Muscle of back (tissue), 11 donors: ENCODE data around the gene NPPA. TPM values are rescaled to one million over a fixed set of nuclear protein-coding genes. Genes with fewer than 3 reads are reported as not detected.

Experiments
- DNase-seq, 3 donors: peaks; one replicate each; pipeline versions ENCODE4 v3.0.0 to v3.0.0-alpha.2; 2013
- polyA plus RNA-seq, 10 donors: library from polyadenylated mRNA; unstranded; fragments of 120-200 nt; gene quantifications; one replicate each; pipeline ENCODE4 v1.2.1, GENCODE V29; 2013; ENCODE audit not compliant: insufficient read length in 10 of 10

Gene NPPA
- polyA plus RNA-seq, 10 donors, result 0.81 to 2.9 (median 1.5) TPM

GRCh38 chr1:11875094-11875493, 27.5 kb upstream of the NPPA start:
- no peak for DNase-seq

GRCh38 chr1:11874624-11875023, 27.0 kb upstream of the NPPA start:
- DNase-seq, result no peak

- no peak for DNase-seq
These were observed 26.6 kb upstream of the NPPA start for GRCh38 chr1:11874258-11874562.

GRCh38 chr1:11873395-11874257, 26.0 kb upstream of the NPPA start:
- DNase-seq, result no peak

- DNase-seq, result no peak
These were observed 25.0 kb upstream of the NPPA start for GRCh38 chr1:11872545-11872944.

GRCh38 chr1:11869650-11870207, 22.1 kb upstream of the NPPA start:
- DNase-seq, result no peak

- DNase-seq, result no peak
These were observed 21.5 kb upstream of the NPPA start for GRCh38 chr1:11869104-11869503.

GRCh38 chr1:11868331-11868980, 20.9 kb upstream of the NPPA start:
- DNase-seq, result no peak

- DNase-seq, result no peak
These were observed 15.3 kb upstream of the NPPA start for GRCh38 chr1:11862890-11863289.

GRCh38 chr1:11860587-11860986, 13.0 kb upstream of the NPPA start:
- no peak for DNase-seq

- DNase-seq, result no peak
These were observed 12.5 kb upstream of the NPPA start for GRCh38 chr1:11860083-11860482.

GRCh38 chr1:11858968-11859871, 11.6 kb upstream of the NPPA start:
- DNase-seq, result peak; percentile 44 to 72 (median 67)

- DNase-seq, result no peak
These were observed 11.0 kb upstream of the NPPA start, which contains the start of gene NPPB for GRCh38 chr1:11858613-11858967. NPPB (minus strand) TSS chr1:11858945; CDS start chr1:11858833, 112 bp downstream.

GRCh38 chr1:11858158-11858557, 10.6 kb upstream of the NPPA start:
- no peak for DNase-seq

- no peak for DNase-seq
These were observed 9.7 kb upstream of the NPPA start for GRCh38 chr1:11857164-11857851.

GRCh38 chr1:11856698-11857097, 9.1 kb upstream of the NPPA start:
- no peak for DNase-seq

GRCh38 chr1:11855430-11855829, 7.8 kb upstream of the NPPA start:
- DNase-seq, result no peak

- DNase-seq, result no peak
These were observed 6.9 kb upstream of the NPPA start for GRCh38 chr1:11854519-11854918.

- no peak for DNase-seq
These were observed 3.6 kb upstream of the NPPA start for GRCh38 chr1:11851180-11851579.

GRCh38 chr1:11850156-11850555, 2.6 kb upstream of the NPPA start:
- no peak for DNase-seq

- DNase-seq, result peak in 1 of 3 donors; percentile 51
These were observed 754 bp upstream of the NPPA start for GRCh38 chr1:11848373-11848700.
